Gastroesophageal sphincter (tissue), 4 donors: ENCODE data around the gene PARL. TPM values are rescaled to one million over a fixed set of nuclear protein-coding genes. Genes with fewer than 3 reads are reported as not detected.

Experiments used
- ATAC-seq: fragments of 150-250 bp; one replicate; pipeline ENCODE4 v1.9.1; 2016; ENCODE audit warnings: mild to moderate bottlenecking, moderate library complexity
- H3K27ac ChIP-seq, 4 donors: fragments of 200-600 bp; sonication (generic) in 3 of 4; 1 replicate in 3 of 4; 2 replicates in 1 of 4; pipeline ENCODE4 v1.5.1; 2016 to 2019
- H3K27me3 ChIP-seq: fragments of 200-600 bp; sonication (generic); one replicate; pipeline ENCODE4 v1.5.1; 2019
- H3K36me3 ChIP-seq, 2 donors: fragments of 200-600 bp; sonication (generic); one replicate each; pipeline ENCODE4 v1.5.1; 2019; ENCODE audit warnings: control low read depth in 1 of 2
- H3K4me1 ChIP-seq, 3 donors: fragments of 200-600 bp; sonication (generic); 1 replicate in 2 of 3; 2 replicates in 1 of 3; pipeline ENCODE4 v1.5.1; 2016 to 2019; ENCODE audit warnings: control low read depth in 2 of 3
- H3K4me3 ChIP-seq, 2 donors: fragments of 200-600 bp; sonication (generic); one replicate each; pipeline ENCODE4 v1.5.1; 2019; ENCODE audit warnings: mild to moderate bottlenecking in 1 of 2, moderate library complexity in 1 of 2
- H3K9me3 ChIP-seq, 3 donors: fragments of 200-600 bp; sonication (generic); one replicate each; pipeline ENCODE4 v1.5.1; 2017 to 2019; ENCODE audit warnings: control low read depth in 2 of 3
- EP300 ChIP-seq: sonication (generic); formaldehyde crosslinking; IDR thresholded peaks from one replicate; pipeline ENCODE4 v1.6.1; 2017; ENCODE audit warnings: antibody characterized with exemption, mild to moderate bottlenecking
- POLR2A ChIP-seq, 2 donors: fragments of 450-650 bp; IDR thresholded peaks; one replicate each; pipeline ENCODE4 v1.6.1; 2017; ENCODE audit warnings: antibody characterized with exemption in 2 of 2, mild to moderate bottlenecking in 2 of 2, moderate library complexity in 1 of 2
- POLR2AphosphoS5 ChIP-seq: sonication (generic); formaldehyde crosslinking; IDR thresholded peaks from one replicate; pipeline ENCODE4 v1.6.1; 2017; ENCODE audit warnings: antibody characterized with exemption
- WGBS, 2 donors: methylation state at CpG; one replicate each; pipeline ENCODE4 v1.1.5; 2018; ENCODE audit warnings: low coverage in 1 of 2; 5-methylcytosine and 5-hydroxymethylcytosine counted together
- total RNA-seq, 4 donors: library from RNA; depleted of rRNA; stranded (reverse); fragments of >200 nt; gene quantifications; one replicate each; pipeline ENCODE4 v1.1.0, GENCODE V29; 2016
- TF ChIP-seq, protein P1 (sequence below), 4 experiments: fragments of 200-600 bp in 2 of 4; fragments of 450-650 bp in 2 of 4; sonication (generic) in 1 of 4; IDR thresholded peaks; one replicate each; pipeline ENCODE4 v1.5.1; 2017 to 2019; ENCODE audit warnings: antibody characterized with exemption in 4 of 4, mild to moderate bottlenecking in 2 of 4, moderate library complexity in 2 of 4

Gene PARL
- total RNA-seq, 4 donors from 2014 or later = 40.6 to 55.7 (median 54.7) TPM

DNA sequence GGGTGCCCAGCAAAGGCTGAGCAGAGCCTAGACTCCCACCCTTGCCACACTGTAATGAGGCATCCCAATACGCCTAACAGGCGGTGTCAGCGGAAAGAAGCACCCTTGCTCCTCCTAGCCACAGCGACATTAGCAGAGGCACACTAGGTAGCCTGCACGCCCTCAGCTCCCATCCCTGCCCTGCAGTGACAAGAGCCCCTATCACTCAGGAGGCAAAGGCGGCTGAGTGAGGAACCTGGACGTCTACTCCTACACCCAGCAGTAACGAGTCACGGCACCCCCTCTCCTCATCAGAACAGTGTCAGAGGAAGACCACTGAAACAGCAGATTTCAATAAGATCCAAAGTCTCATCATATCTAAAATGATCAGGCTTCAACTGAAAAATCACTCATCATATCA is 47.3 kb downstream of the PARL start:
- no peaks in the 10 kb centered on the region for H3K27me3 ChIP-seq
- ATAC-seq = no peak
- H3K4me3 ChIP-seq = no peak overlapping the region
- H3K36me3 ChIP-seq = peaks cover 3 to 92% of the 10 kb centered on the region in 2 donors
- H3K9me3 ChIP-seq = no peaks in the 10 kb centered on the region
- WGBS, 2 donors = 100% methylated on average over 2 of the region's 9 CpGs; no CpG with 5 or more reads in 1 of the 2 donors
- TF ChIP-seq, protein P1, sequence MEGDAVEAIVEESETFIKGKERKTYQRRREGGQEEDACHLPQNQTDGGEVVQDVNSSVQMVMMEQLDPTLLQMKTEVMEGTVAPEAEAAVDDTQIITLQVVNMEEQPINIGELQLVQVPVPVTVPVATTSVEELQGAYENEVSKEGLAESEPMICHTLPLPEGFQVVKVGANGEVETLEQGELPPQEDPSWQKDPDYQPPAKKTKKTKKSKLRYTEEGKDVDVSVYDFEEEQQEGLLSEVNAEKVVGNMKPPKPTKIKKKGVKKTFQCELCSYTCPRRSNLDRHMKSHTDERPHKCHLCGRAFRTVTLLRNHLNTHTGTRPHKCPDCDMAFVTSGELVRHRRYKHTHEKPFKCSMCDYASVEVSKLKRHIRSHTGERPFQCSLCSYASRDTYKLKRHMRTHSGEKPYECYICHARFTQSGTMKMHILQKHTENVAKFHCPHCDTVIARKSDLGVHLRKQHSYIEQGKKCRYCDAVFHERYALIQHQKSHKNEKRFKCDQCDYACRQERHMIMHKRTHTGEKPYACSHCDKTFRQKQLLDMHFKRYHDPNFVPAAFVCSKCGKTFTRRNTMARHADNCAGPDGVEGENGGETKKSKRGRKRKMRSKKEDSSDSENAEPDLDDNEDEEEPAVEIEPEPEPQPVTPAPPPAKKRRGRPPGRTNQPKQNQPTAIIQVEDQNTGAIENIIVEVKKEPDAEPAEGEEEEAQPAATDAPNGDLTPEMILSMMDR (IDR thresholded peaks at IDR 0.05) = no peak
- no peak for TF ChIP-seq POLR2A (IDR thresholded peaks at IDR 0.05)
- TF ChIP-seq POLR2AphosphoS5 = no peak
- TF ChIP-seq EP300 = no peak
- H3K27ac ChIP-seq = no peak overlapping the region
- H3K4me1 ChIP-seq = no peaks in the 10 kb centered on the region

DNA sequence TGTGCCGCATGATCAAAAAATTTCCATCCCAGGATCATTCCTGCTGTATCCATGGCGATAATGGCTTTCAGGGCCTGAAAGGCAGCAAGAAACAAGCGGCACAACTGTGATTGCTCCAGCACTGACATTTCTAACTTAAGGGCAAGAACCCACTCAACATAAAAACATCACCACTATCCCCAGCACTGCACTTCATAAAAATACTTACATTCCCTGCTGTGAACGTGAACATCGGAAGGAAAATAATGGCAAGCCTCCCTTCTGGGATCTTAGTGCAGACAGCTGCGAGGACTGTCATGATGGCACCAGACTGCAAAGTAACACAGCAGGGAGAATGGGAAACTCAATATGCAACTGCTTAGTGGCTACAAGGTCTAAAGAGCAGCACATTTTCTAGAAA is 51.2 kb downstream of the PARL start:
- no peaks in the 10 kb centered on the region for H3K9me3 ChIP-seq
- no peak for TF ChIP-seq POLR2AphosphoS5
- TF ChIP-seq EP300 = no peak
- no peak for TF ChIP-seq POLR2A (IDR thresholded peaks at IDR 0.05)
- TF ChIP-seq, protein P1 (IDR thresholded peaks at IDR 0.05) = no peak
- H3K36me3 ChIP-seq = peaks cover 0 to 90% of the 10 kb centered on the region in 2 donors
- H3K4me1 ChIP-seq = no peaks in the 10 kb centered on the region
- H3K4me3 ChIP-seq = no peak overlapping the region
- H3K27ac ChIP-seq = no peak overlapping the region
- no peak for ATAC-seq
- WGBS, 2 donors = 88 to 100% methylated on average over 3 to 6 of the region's 6 CpGs
- no peaks in the 10 kb centered on the region for H3K27me3 ChIP-seq

DNA sequence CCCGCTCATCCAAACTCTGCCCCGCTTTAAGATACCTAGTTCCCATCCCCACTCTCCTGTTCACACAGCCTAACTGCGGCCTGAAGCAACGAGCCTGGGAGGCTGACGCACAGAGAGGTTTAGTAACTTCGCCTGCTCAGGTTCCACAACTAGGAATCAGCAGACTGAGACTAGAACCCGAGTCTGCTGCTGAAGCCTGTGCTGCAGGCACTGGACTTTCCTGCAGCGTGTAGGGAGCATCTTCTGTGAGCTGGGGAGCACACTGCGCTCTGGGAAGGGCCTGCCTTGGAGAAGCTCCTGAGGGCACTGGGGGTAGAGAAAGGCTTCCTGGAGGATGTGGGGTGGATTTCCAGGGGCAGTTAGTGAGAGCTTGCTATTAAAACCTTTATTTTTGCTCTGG is 54.5 kb downstream of the PARL start:
- peaks cover 0 to 7% (median 3%) of the 10 kb centered on the region in 3 donors for H3K4me1 ChIP-seq
- no peak overlapping the region for H3K27ac ChIP-seq
- WGBS, 2 donors = 100% methylated on average over 3 of the region's 9 CpGs; no CpG with 5 or more reads in 1 of the 2 donors
- ATAC-seq = no peak
- H3K4me3 ChIP-seq = no peak overlapping the region
- H3K9me3 ChIP-seq = no peaks in the 10 kb centered on the region
- peaks cover 0 to 71% of the 10 kb centered on the region in 2 donors for H3K36me3 ChIP-seq
- no peaks in the 10 kb centered on the region for H3K27me3 ChIP-seq
- TF ChIP-seq POLR2A (IDR thresholded peaks at IDR 0.05) (no peak), EP300 (no peak), POLR2AphosphoS5 (no peak)
- TF ChIP-seq, protein P1 (IDR thresholded peaks at IDR 0.05) = no peak

DNA sequence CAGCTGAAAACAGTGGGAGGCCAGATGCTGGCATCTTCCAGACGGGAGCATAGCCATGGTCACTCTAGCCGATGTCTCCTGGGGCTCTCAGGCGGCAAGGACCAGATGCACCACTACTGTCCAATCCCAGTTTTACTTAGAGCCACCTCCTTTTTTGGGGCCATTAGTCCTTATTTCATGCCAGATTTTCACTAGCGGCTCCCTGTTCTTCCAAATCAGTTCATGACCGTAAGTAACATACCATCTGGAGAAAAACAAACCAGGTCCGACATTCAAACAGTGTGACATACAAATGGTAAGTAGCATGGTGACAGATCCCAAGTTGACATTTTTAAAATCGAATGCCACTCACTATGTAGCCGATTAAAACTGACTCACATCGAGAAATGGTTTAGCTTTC is 55.2 kb downstream of the PARL start:
- Histone ChIP-seq H3K4me1 (peaks cover 0 to 14% (median 7%) of the 10 kb centered on the region in 3 donors), H3K4me3 (no peak overlapping the region), H3K27ac (no peak overlapping the region), H3K9me3 (no peaks in the 10 kb centered on the region), H3K27me3 (no peaks in the 10 kb centered on the region), H3K36me3 (peaks cover 0 to 68% of the 10 kb centered on the region in 2 donors)
- no peak for ATAC-seq
- no peak for TF ChIP-seq POLR2A (IDR thresholded peaks at IDR 0.05)
- TF ChIP-seq POLR2AphosphoS5 = no peak
- no peak for TF ChIP-seq EP300
- TF ChIP-seq, protein P1 (IDR thresholded peaks at IDR 0.05) = no peak
- WGBS, 2 donors = 90 to 92% methylated on average over 4 to 8 of the region's 9 CpGs

DNA sequence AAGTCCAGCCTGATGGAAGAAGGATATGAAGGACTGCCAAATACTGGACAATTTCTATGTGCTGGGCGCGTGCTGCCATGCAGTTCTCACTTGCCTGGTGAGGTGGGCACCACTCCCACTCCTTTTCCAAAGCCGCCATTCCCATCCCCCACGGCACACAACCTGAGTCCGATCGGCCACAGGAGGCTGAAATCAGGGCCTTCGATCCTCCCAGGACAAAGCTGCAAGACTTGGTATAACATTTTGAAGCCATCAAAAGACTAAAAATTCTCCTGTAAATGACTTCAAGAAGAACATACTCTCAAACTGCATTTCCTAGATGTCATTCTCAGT is 56.2 kb downstream of the PARL start:
- H3K4me3 ChIP-seq = no peak overlapping the region
- WGBS, 2 donors = 93% methylated on average over 7 of the region's 7 CpGs; no CpG with 5 or more reads in 1 of the 2 donors
- ATAC-seq = no peak
- H3K27me3 ChIP-seq = no peaks in the 10 kb centered on the region
- no peaks in the 10 kb centered on the region for H3K9me3 ChIP-seq
- H3K4me1 ChIP-seq = peaks cover 0 to 19% (median 9%) of the 10 kb centered on the region in 3 donors
- TF ChIP-seq EP300 = no peak
- TF ChIP-seq POLR2AphosphoS5 = no peak
- TF ChIP-seq, protein P1 (IDR thresholded peaks at IDR 0.05) = no peak
- no peak for TF ChIP-seq POLR2A (IDR thresholded peaks at IDR 0.05)
- no peak overlapping the region for H3K27ac ChIP-seq
- H3K36me3 ChIP-seq = peaks cover 0 to 58% of the 10 kb centered on the region in 2 donors
